ENCODE results near the gene ZBED4.

DNA sequence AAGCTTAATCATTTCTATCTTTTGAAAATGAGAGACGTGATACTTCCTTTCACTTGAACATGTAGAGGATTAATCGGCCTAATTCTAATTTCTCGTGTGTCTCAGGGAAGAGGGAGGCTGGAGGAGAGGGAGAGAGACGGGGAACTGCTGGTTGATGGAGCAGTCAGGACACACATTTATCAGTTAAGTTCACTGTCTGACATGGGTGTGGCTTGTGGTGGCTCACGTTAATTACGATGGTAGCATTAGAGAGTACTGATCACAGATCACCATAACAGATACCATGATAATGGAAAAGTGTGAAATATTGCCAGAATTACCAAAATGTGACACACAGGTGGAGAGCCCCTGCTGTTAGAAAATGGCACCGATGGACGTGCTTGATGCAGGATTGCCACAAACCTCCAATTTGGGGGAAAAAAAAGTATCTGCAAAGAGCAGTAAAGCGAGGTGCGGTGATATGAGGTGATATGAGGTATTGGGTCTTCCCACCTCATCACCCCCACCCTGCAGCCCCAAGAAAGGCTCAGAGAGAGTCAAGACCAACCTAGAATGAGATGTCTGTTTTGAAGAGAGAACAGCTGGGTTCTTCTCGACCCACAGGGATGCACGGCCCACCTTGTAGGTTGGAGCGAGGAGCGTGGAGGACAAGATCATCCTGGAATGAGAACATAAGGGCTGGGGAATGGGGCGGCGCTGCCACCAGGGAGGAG is 19.7 kb downstream of the ZBED4 start:
- TF ChIP-seq POLR2A (IDR thresholded peaks at IDR 0.05) (no peak), CTCF (IDR thresholded peaks at IDR 0.05) (no peak), POLR2AphosphoS5 (IDR thresholded peaks at IDR 0.05) (no peak)
